Karpas-422 (cell line): ENCODE measurements around the gene TPSB2. TPM values are rescaled to one million over a fixed set of nuclear protein-coding genes. Genes with fewer than 3 reads are reported as not detected.
A peak's percentile ranks its signal among the peaks of the same experiment; 100 is the strongest.
"Not testable (repeated sequence)": the region's sequence is repeated elsewhere in the genome, so short reads cannot be mapped to it uniquely, and the experiment has no call there.

Source experiments
- DNase-seq: peaks from one replicate; pipeline ENCODE4 v3.0.0-alpha.2; 2015
- H2AFZ ChIP-seq: fragments of 200-600 bp; sonication (generic); 2 replicates; pipeline ENCODE4 v1.6.1; 2014; ENCODE audit warnings: antibody characterized with exemption, low read length, mixed read lengths
- H3K27ac ChIP-seq: fragments of 200-600 bp; sonication (generic); 2 replicates; pipeline ENCODE4 v1.5.1; 2014; ENCODE audit warnings: mild to moderate bottlenecking, low read length, moderate library complexity
- H3K27me3 ChIP-seq: fragments of 200-600 bp; sonication (generic); 2 replicates; pipeline ENCODE4 v1.6.1; 2014; ENCODE audit warnings: low read length, mixed read lengths
- H3K36me3 ChIP-seq: fragments of 200-600 bp; sonication (generic); 2 replicates; pipeline ENCODE4 v1.6.1; 2014; ENCODE audit warnings: low read length, mixed read lengths; ENCODE audit not compliant: insufficient read depth
- H3K4me1 ChIP-seq: fragments of 200-600 bp; sonication (generic); 2 replicates; pipeline ENCODE4 v1.6.1; 2014; ENCODE audit warnings: mild to moderate bottlenecking, low read length, mixed read lengths
- H3K4me2 ChIP-seq: fragments of 200-600 bp; sonication (generic); 2 replicates; pipeline ENCODE4 v1.6.1; 2014; ENCODE audit warnings: low read length, low read depth, mild to moderate bottlenecking; ENCODE audit not compliant: poor library complexity, severe bottlenecking
- H3K4me3 ChIP-seq: fragments of 200-600 bp; sonication (generic); 2 replicates; pipeline ENCODE4 v1.5.1; 2014; ENCODE audit warnings: mild to moderate bottlenecking, antibody characterized with exemption, low read length, mixed read lengths
- H3K79me2 ChIP-seq: fragments of 200-600 bp; sonication (generic); 2 replicates; pipeline ENCODE4 v1.6.1; 2014; ENCODE audit warnings: mild to moderate bottlenecking, low read length, mixed read lengths
- H3K9ac ChIP-seq: fragments of 200-600 bp; sonication (generic); 2 replicates; pipeline ENCODE4 v1.6.0; 2014; ENCODE audit warnings: low read length
- H3K9me2 ChIP-seq: fragments of 200-600 bp; sonication (generic), shearing (Covaris generic); replicated peaks from 2 replicates; pipeline ENCODE4 v1.6.0; 2014; ENCODE audit warnings: mild to moderate bottlenecking, low read length, moderate library complexity; ENCODE audit not compliant: insufficient read depth
- H3K9me3 ChIP-seq: fragments of 300-700, 200-600 bp; sonication (generic); 2 replicates; pipeline ENCODE4 v1.6.1; 2014; ENCODE audit warnings: low read length, mixed read lengths
- H4K20me1 ChIP-seq: fragments of 200-600 bp; sonication (generic); 2 replicates; pipeline ENCODE4 v1.6.1; 2014; ENCODE audit warnings: mild to moderate bottlenecking, antibody characterized with exemption, low read length, low read depth; ENCODE audit not compliant: insufficient read depth
- total RNA-seq: library from RNA; depleted of rRNA; stranded (reverse); fragments of >200 nt; shearing (Covaris generic); gene quantifications from 2 replicates; pipeline ENCODE4 v1.2.3, GENCODE V29; 2014; ENCODE audit warnings: low replicate concordance

Gene TPSB2
- total RNA-seq, 1 experiment from 2014 or later, result not detected

GRCh38 chr16:1193825-1194581, 36.0 kb downstream of the TPSB2 start:
- H3K9me3 ChIP-seq, result no peaks in the 10 kb centered on the region
- no peak overlapping the region for H3K27ac ChIP-seq
- no peaks in the 10 kb centered on the region for H3K9me2 ChIP-seq
- H3K4me1 ChIP-seq, result peaks cover 8% of the 10 kb centered on the region
- H3K79me2 ChIP-seq, result no peaks in the 10 kb centered on the region
- no peak overlapping the region for H2AFZ ChIP-seq
- H3K4me3 ChIP-seq, result peak overlapping the region; percentile 51; the same call in 1 of the 2 replicates
- no peaks in the 10 kb centered on the region for H4K20me1 ChIP-seq
- H3K27me3 ChIP-seq, result no peaks in the 10 kb centered on the region
- DNase-seq, result no peak
- H3K9ac ChIP-seq, result peak overlapping the region; percentile 46; the same call in 1 of the 2 replicates
- H3K4me2 ChIP-seq, result peak overlapping the region; percentile 36
- H3K36me3 ChIP-seq, result no peaks in the 10 kb centered on the region

GRCh38 chr16:1193143-1193824, 36.7 kb downstream of the TPSB2 start:
- Histone ChIP-seq H4K20me1 (no peaks in the 10 kb centered on the region), H3K9ac (peak overlapping the region; percentile 46), H2AFZ (no peak overlapping the region)

GRCh38 chr16:1192384-1193073, 37.5 kb downstream of the TPSB2 start:
- no peaks in the 10 kb centered on the region for H4K20me1 ChIP-seq
- no peaks in the 10 kb centered on the region for H3K9me2 ChIP-seq
- no peak for DNase-seq
- H3K27me3 ChIP-seq, result no peaks in the 10 kb centered on the region
- no peaks in the 10 kb centered on the region for H3K36me3 ChIP-seq
- no peaks in the 10 kb centered on the region for H3K9me3 ChIP-seq
- H3K4me3 ChIP-seq, result no peak overlapping the region; the same call in 1 of the 2 replicates
- no peaks in the 10 kb centered on the region for H3K79me2 ChIP-seq
- H2AFZ ChIP-seq, result no peak overlapping the region
- peak overlapping the region; percentile 36 for H3K4me2 ChIP-seq
- no peak overlapping the region for H3K27ac ChIP-seq
- H3K9ac ChIP-seq, result peak overlapping the region; percentile 46; the same call in 1 of the 2 replicates
- peaks cover 8% of the 10 kb centered on the region for H3K4me1 ChIP-seq

More at GRCh38 chr16:1193143-1193824, 36.7 kb downstream of the TPSB2 start:
- Histone ChIP-seq H3K27ac (no peak overlapping the region), H3K4me1 (peaks cover 8% of the 10 kb centered on the region), H3K79me2 (no peaks in the 10 kb centered on the region), H3K9me2 (no peaks in the 10 kb centered on the region), H3K27me3 (no peaks in the 10 kb centered on the region), H3K4me3 (peak overlapping the region; percentile 51; the same call in 1 of the 2 replicates), H3K36me3 (no peaks in the 10 kb centered on the region), H3K9me3 (no peaks in the 10 kb centered on the region), H3K4me2 (peak overlapping the region; percentile 36)
- DNase-seq, result peak; percentile 73

GRCh38 chr16:1190789-1191188, 39.2 kb downstream of the TPSB2 start:
- not testable (repeated sequence) for H3K4me3 ChIP-seq, DNase-seq, H3K9me2 ChIP-seq, H4K20me1 ChIP-seq, H3K4me1 ChIP-seq, H3K27me3 ChIP-seq, H3K79me2 ChIP-seq, H2AFZ ChIP-seq, H3K9ac ChIP-seq, H3K36me3 ChIP-seq, H3K27ac ChIP-seq, H3K9me3 ChIP-seq, H3K4me2 ChIP-seq

- no peak overlapping the region for H2AFZ ChIP-seq
Observed at GRCh38 chr16:1189455-1189854, 40.5 kb downstream of the TPSB2 start.

GRCh38 chr16:1188432-1189189, 41.4 kb downstream of the TPSB2 start:
- Histone ChIP-seq H3K27me3 (no peaks in the 10 kb centered on the region), H4K20me1 (no peaks in the 10 kb centered on the region), H3K9me2 (no peaks in the 10 kb centered on the region), H3K4me1 (peaks cover 6% of the 10 kb centered on the region), H3K36me3 (no peaks in the 10 kb centered on the region), H3K4me3 (no peak overlapping the region), H2AFZ (no peak overlapping the region), H3K4me2 (no peak overlapping the region), H3K9me3 (no peaks in the 10 kb centered on the region), H3K9ac (no peak overlapping the region), H3K79me2 (no peaks in the 10 kb centered on the region), H3K27ac (no peak overlapping the region)
- peak; percentile 86 for DNase-seq

More at GRCh38 chr16:1189455-1189854, 40.5 kb downstream of the TPSB2 start:
- Histone ChIP-seq H3K9me2 (no peaks in the 10 kb centered on the region), H3K27ac (no peak overlapping the region), H3K27me3 (no peaks in the 10 kb centered on the region), H3K4me3 (no peak overlapping the region), H3K4me1 (peaks cover 8% of the 10 kb centered on the region), H3K9ac (no peak overlapping the region), H3K4me2 (no peak overlapping the region), H4K20me1 (no peaks in the 10 kb centered on the region), H3K9me3 (no peaks in the 10 kb centered on the region), H3K36me3 (no peaks in the 10 kb centered on the region), H3K79me2 (no peaks in the 10 kb centered on the region)
- no peak for DNase-seq

GRCh38 chr16:1185460-1186207, 44.4 kb downstream of the TPSB2 start:
- H3K4me3 ChIP-seq, H2AFZ ChIP-seq, H3K9me3 ChIP-seq, DNase-seq, H3K9me2 ChIP-seq, H3K36me3 ChIP-seq, H3K27ac ChIP-seq, H4K20me1 ChIP-seq, H3K4me1 ChIP-seq, H3K79me2 ChIP-seq, H3K27me3 ChIP-seq, H3K4me2 ChIP-seq, H3K9ac ChIP-seq: not testable (repeated sequence)
